ENCODE data around the gene PTGES3.

The PTGES3 gene

GRCh38 chr12:56694161-56694560 is 6.1 kb upstream of the PTGES3 start:
- Histone ChIP-seq H3K4ac (ENCODE audit: low read depth, low read length) (no peak overlapping the region), H3K4me2 (ENCODE audit: low read length) (no peak overlapping the region), H3K9me3 (ENCODE audit: insufficient read depth, low read depth, low read length) (no peaks in the 10 kb centered on the region), H3K14ac (ENCODE audit: low read length) (no peak overlapping the region), H3K79me1 (ENCODE audit: low read length) (no peaks in the 10 kb centered on the region), H3K36me3 (ENCODE audit: control insufficient read depth in 1 of 2, insufficient read depth in 2 of 2, low read length in 2 of 2) (no peaks in the 10 kb centered on the region), H3K23ac (ENCODE audit: low read length) (no peak overlapping the region), H2AFZ (ENCODE audit: insufficient read depth, low read length, poor library complexity) (no peak overlapping the region), H4K12ac (ENCODE audit: low read depth, low read length) (no peak overlapping the region), H3K9ac (ENCODE audit: low read length) (no peak overlapping the region), H4K91ac (ENCODE audit: low read depth, low read length) (no peak overlapping the region), H2BK12ac (ENCODE audit: low read length) (no peak overlapping the region), H3K18ac (ENCODE audit: low read length) (no peak overlapping the region), H3K4me3 (ENCODE audit: low read depth, low read length) (no peak overlapping the region), H3K79me2 (ENCODE audit: control insufficient read depth, insufficient read depth, low read length, poor library complexity) (no peaks in the 10 kb centered on the region), H3K27me3 (ENCODE audit: insufficient read depth, low read length) (no peaks in the 10 kb centered on the region), H4K8ac (ENCODE audit: low read depth, low read length) (no peak overlapping the region), H2BK120ac (ENCODE audit: insufficient read depth, low read length, poor library complexity) (no peak overlapping the region), H3K4me1 (ENCODE audit: control insufficient read depth in 1 of 2, insufficient read depth in 2 of 2, low read length in 2 of 2) (no peaks in the 10 kb centered on the region), H2BK5ac (ENCODE audit: low read depth, low read length, poor library complexity) (no peak overlapping the region), H2AK5ac (ENCODE audit: low read length) (no peak overlapping the region), H3K27ac (ENCODE audit: low read depth, low read length) (no peak overlapping the region)
- no CpG with 5 or more reads among the region's 5 CpGs for WGBS (ENCODE audit: extremely low coverage, insufficient coverage, insufficient read length)
- no peak for DNase-seq

GRCh38 chr12:56688846-56689109 is 694 bp upstream of the PTGES3 start:
- Histone ChIP-seq H4K91ac (ENCODE audit: low read depth, low read length) (peak overlapping the region; percentile 13), H2BK12ac (ENCODE audit: low read length) (no peak overlapping the region), H3K27me3 (ENCODE audit: insufficient read depth, low read length) (no peaks in the 10 kb centered on the region), H3K36me3 (ENCODE audit: control insufficient read depth in 1 of 2, insufficient read depth in 2 of 2, low read length in 2 of 2) (peaks cover 0 to 2% of the 10 kb centered on the region in 2 experiments), H3K23ac (ENCODE audit: low read length) (no peak overlapping the region), H4K8ac (ENCODE audit: low read depth, low read length) (peak overlapping the region; percentile 79), H3K18ac (ENCODE audit: low read length) (peak overlapping the region; percentile 2), H2AFZ (ENCODE audit: insufficient read depth, low read length, poor library complexity) (peak overlapping the region; percentile 48), H3K27ac (ENCODE audit: low read depth, low read length) (peak overlapping the region; percentile 96), H3K79me2 (ENCODE audit: control insufficient read depth, insufficient read depth, low read length, poor library complexity) (peaks cover 20% of the 10 kb centered on the region), H3K9me3 (ENCODE audit: insufficient read depth, low read depth, low read length) (no peaks in the 10 kb centered on the region), H3K4me1 (ENCODE audit: control insufficient read depth in 1 of 2, insufficient read depth in 2 of 2, low read length in 2 of 2) (peaks cover 0 to 2% of the 10 kb centered on the region in 2 experiments), H3K4me3 (ENCODE audit: low read depth, low read length) (peak overlapping the region; percentile 63), H3K4me2 (ENCODE audit: low read length) (peak overlapping the region; percentile 91), H2BK5ac (ENCODE audit: low read depth, low read length, poor library complexity) (peak overlapping the region; percentile 87), H3K9ac (ENCODE audit: low read length) (peak overlapping the region; percentile 79), H4K12ac (ENCODE audit: low read depth, low read length) (peak overlapping the region; percentile 69), H3K79me1 (ENCODE audit: low read length) (peaks cover 16% of the 10 kb centered on the region), H2BK120ac (ENCODE audit: insufficient read depth, low read length, poor library complexity) (peak overlapping the region; percentile 54), H2AK5ac (ENCODE audit: low read length) (no peak overlapping the region), H3K14ac (ENCODE audit: low read length) (peak overlapping the region; percentile 3), H3K4ac (ENCODE audit: low read depth, low read length) (no peak overlapping the region)
- WGBS (ENCODE audit: extremely low coverage, insufficient coverage, insufficient read length), result no CpG with 5 or more reads among the region's 7 CpGs
- no peak for DNase-seq

GRCh38 chr12:56687223-56688128 is 608 bp downstream of the PTGES3 start:
- Histone ChIP-seq H2BK120ac (ENCODE audit: insufficient read depth, low read length, poor library complexity) (peak overlapping the region; percentile 77), H3K23ac (ENCODE audit: low read length) (no peak overlapping the region), H2AK5ac (ENCODE audit: low read length) (peak overlapping the region; percentile 73), H3K4me1 (ENCODE audit: control insufficient read depth in 1 of 2, insufficient read depth in 2 of 2, low read length in 2 of 2) (peaks cover 0 to 2% of the 10 kb centered on the region in 2 experiments), H3K36me3 (ENCODE audit: control insufficient read depth in 1 of 2, insufficient read depth in 2 of 2, low read length in 2 of 2) (peaks cover 2% of the 10 kb centered on the region in 2 experiments), H2BK12ac (ENCODE audit: low read length) (no peak overlapping the region), H3K4me2 (ENCODE audit: low read length) (peak overlapping the region; percentile 84), H3K9me3 (ENCODE audit: insufficient read depth, low read depth, low read length) (no peaks in the 10 kb centered on the region), H3K79me2 (ENCODE audit: control insufficient read depth, insufficient read depth, low read length, poor library complexity) (peaks cover 28% of the 10 kb centered on the region), H3K4ac (ENCODE audit: low read depth, low read length) (peak overlapping the region; percentile 91), H4K91ac (ENCODE audit: low read depth, low read length) (peak overlapping the region; percentile 90), H3K27me3 (ENCODE audit: insufficient read depth, low read length) (no peaks in the 10 kb centered on the region), H2BK5ac (ENCODE audit: low read depth, low read length, poor library complexity) (peak overlapping the region; percentile 87), H4K8ac (ENCODE audit: low read depth, low read length) (peak overlapping the region; percentile 72), H3K27ac (ENCODE audit: low read depth, low read length) (peak overlapping the region; percentile 98), H3K14ac (ENCODE audit: low read length) (peak overlapping the region; percentile 95), H3K18ac (ENCODE audit: low read length) (peak overlapping the region; percentile 87), H3K79me1 (ENCODE audit: low read length) (peaks cover 16% of the 10 kb centered on the region), H4K12ac (ENCODE audit: low read depth, low read length) (peak overlapping the region; percentile 45), H3K9ac (ENCODE audit: low read length) (peak overlapping the region; percentile 97), H3K4me3 (ENCODE audit: low read depth, low read length) (peak overlapping the region; percentile 82), H2AFZ (ENCODE audit: insufficient read depth, low read length, poor library complexity) (peak overlapping the region; percentile 64)
- WGBS (ENCODE audit: extremely low coverage, insufficient coverage, insufficient read length), result no CpG with 5 or more reads among the region's 62 CpGs
- DNase-seq, result peak; percentile 27 to 57

- no peak overlapping the region for H3K14ac ChIP-seq (ENCODE audit: low read length)
- peaks cover 15 to 21% of the 10 kb centered on the region in 2 experiments for H3K36me3 ChIP-seq (ENCODE audit: control insufficient read depth in 1 of 2, insufficient read depth in 2 of 2, low read length in 2 of 2)
- DNase-seq, result peak in 1 of 2 donors; percentile 7
- no peaks in the 10 kb centered on the region for H3K9me3 ChIP-seq (ENCODE audit: insufficient read depth, low read depth, low read length)
- peaks cover 16% of the 10 kb centered on the region for H3K79me1 ChIP-seq (ENCODE audit: low read length)
- no peak overlapping the region for H3K23ac ChIP-seq (ENCODE audit: low read length)
- no peak overlapping the region for H2BK5ac ChIP-seq (ENCODE audit: low read depth, low read length, poor library complexity)
- H3K27me3 ChIP-seq (ENCODE audit: insufficient read depth, low read length), result no peaks in the 10 kb centered on the region
- H3K4me2 ChIP-seq (ENCODE audit: low read length), result peak overlapping the region; percentile 50
- no peak overlapping the region for H2BK120ac ChIP-seq (ENCODE audit: insufficient read depth, low read length, poor library complexity)
- H3K4me1 ChIP-seq (ENCODE audit: control insufficient read depth in 1 of 2, insufficient read depth in 2 of 2, low read length in 2 of 2), result peaks cover 0 to 2% of the 10 kb centered on the region in 2 experiments
- no peak overlapping the region for H3K9ac ChIP-seq (ENCODE audit: low read length)
- no peak overlapping the region for H2BK12ac ChIP-seq (ENCODE audit: low read length)
- no peak overlapping the region for H3K27ac ChIP-seq (ENCODE audit: low read depth, low read length)
- peaks cover 50% of the 10 kb centered on the region for H3K79me2 ChIP-seq (ENCODE audit: control insufficient read depth, insufficient read depth, low read length, poor library complexity)
- no CpG with 5 or more reads among the region's 8 CpGs for WGBS (ENCODE audit: extremely low coverage, insufficient coverage, insufficient read length)
- no peak overlapping the region for H3K18ac ChIP-seq (ENCODE audit: low read length)
- no peak overlapping the region for H2AK5ac ChIP-seq (ENCODE audit: low read length)
- no peak overlapping the region for H2AFZ ChIP-seq (ENCODE audit: insufficient read depth, low read length, poor library complexity)
- H4K12ac ChIP-seq (ENCODE audit: low read depth, low read length), result no peak overlapping the region
- H3K4ac ChIP-seq (ENCODE audit: low read depth, low read length), result peak overlapping the region; percentile 95
- H3K4me3 ChIP-seq (ENCODE audit: low read depth, low read length), result no peak overlapping the region
- no peak overlapping the region for H4K8ac ChIP-seq (ENCODE audit: low read depth, low read length)
- H4K91ac ChIP-seq (ENCODE audit: low read depth, low read length), result no peak overlapping the region
These were observed 3.2 kb downstream of the PTGES3 start for GRCh38 chr12:56684745-56685359.
